Fibroblast of mammary gland (primary cell): ENCODE results near the gene NMB.

Source experiments
- DNase-seq: peaks from one replicate; pipeline ENCODE4 v3.0.0-alpha.2; 2010; ENCODE audit warnings: low read depth
- H3K4me3 ChIP-seq: 2 replicates; pipeline ENCODE4 v1.5.1; 2011; ENCODE audit warnings: low read depth, mild to moderate bottlenecking, low read length, moderate library complexity; ENCODE audit not compliant: control insufficient read depth
- CTCF ChIP-seq: conservative IDR thresholded peaks from 2 replicates; pipeline ENCODE4 v1.5.1; 2011; ENCODE audit warnings: low read depth, low read length, inconsistent platforms; ENCODE audit not compliant: control insufficient read depth, insufficient read depth

Gene NMB

GRCh38 chr15:84605554-84605882, 52.5 kb downstream of the NMB start:
- H3K4me3 ChIP-seq: no peak overlapping the region
- TF ChIP-seq CTCF: no peak
- DNase-seq: no peak
